Activated CD4-positive, alpha-beta T cell treated with anti-CD3 and anti-CD28 coated beads, Interleukin-2, Interleukin-4, amounts not matched to agents 100 ng/mL and 50 ng/mL, durations not matched to agents 16 hours and 8 hours (primary cell): ENCODE measurements around the gene FNDC11.

Experiments
- DNase-seq: peaks from one replicate; pipeline ENCODE4 v3.0.0-alpha.2; 2020; ENCODE audit warnings: low spot score

FNDC11 gene

GRCh38 chr20:63525185-63525584 is 28.8 kb upstream of the FNDC11 start:
- no peak for DNase-seq

GRCh38 chr20:63525971-63526370 is 28.0 kb upstream of the FNDC11 start:
- no peak for DNase-seq

- no peak for DNase-seq
Observed at GRCh38 chr20:63527184-63527583, 26.8 kb upstream of the FNDC11 start.

GRCh38 chr20:63529180-63529860 is 24.6 kb upstream of the FNDC11 start:
- DNase-seq = no peak

- no peak for DNase-seq
Observed at GRCh38 chr20:63529861-63530787, 23.8 kb upstream of the FNDC11 start.

- no peak for DNase-seq
Observed at GRCh38 chr20:63530788-63531160, 23.2 kb upstream of the FNDC11 start.

- DNase-seq = no peak
Observed at GRCh38 chr20:63531686-63532448, 22.1 kb upstream of the FNDC11 start.

- no peak for DNase-seq
Observed at GRCh38 chr20:63532449-63532971, 21.4 kb upstream of the FNDC11 start.

GRCh38 chr20:63533388-63533787 is 20.6 kb upstream of the FNDC11 start:
- no peak for DNase-seq

GRCh38 chr20:63533871-63534393 is 20.0 kb upstream of the FNDC11 start:
- DNase-seq = no peak

GRCh38 chr20:63534427-63534830 is 19.5 kb upstream of the FNDC11 start:
- DNase-seq = no peak

- DNase-seq = no peak
Observed at GRCh38 chr20:63534831-63535651, 18.9 kb upstream of the FNDC11 start.

- DNase-seq = no peak
Observed at GRCh38 chr20:63536241-63536977, 17.6 kb upstream of the FNDC11 start.

- DNase-seq = peak; percentile 46
Observed at GRCh38 chr20:63536997-63537524, 16.9 kb upstream of the FNDC11 start, which contains the start of gene PTK6. TSS of gene PTK6 (minus strand) at chr20:63537376. CDS start at chr20:63537314, 62 bp downstream.

- DNase-seq = peak; percentile 98
Observed at GRCh38 chr20:63537525-63538203, 16.3 kb upstream of the FNDC11 start.

GRCh38 chr20:63538204-63539091 is 15.5 kb upstream of the FNDC11 start:
- DNase-seq = no peak

- DNase-seq = no peak
Observed at GRCh38 chr20:63539092-63539430, 14.9 kb upstream of the FNDC11 start.
